ENCODE measurements around the gene SHISAL2A.

GRCh38 chr1:52635321-52636089 is 2.5 kb downstream of the SHISAL2A start:
- TF ChIP-seq CREB1 (IDR thresholded peaks at IDR 0.05; ENCODE audit: low read depth) (no peak), EP300 (IDR thresholded peaks at IDR 0.05; ENCODE audit: borderline replicate concordance) (no peak), ZBTB7A (IDR thresholded peaks at IDR 0.05; ENCODE audit: low read depth) (no peak), MAX (IDR thresholded peaks at IDR 0.05) (no peak), TCF12 (IDR thresholded peaks at IDR 0.05; ENCODE audit: low read depth) (no peak), CEBPB (IDR thresholded peaks at IDR 0.05) (no peak), REST (IDR thresholded peaks at IDR 0.05; ENCODE audit: low read depth) (no peak), EGR1 (IDR thresholded peaks at IDR 0.05) (no peak), USF1 (IDR thresholded peaks at IDR 0.05) (no peak), TEAD4 (IDR thresholded peaks at IDR 0.05) (no peak), YY1 (IDR thresholded peaks at IDR 0.05; ENCODE audit: low read depth) (no peak), TAF1 (IDR thresholded peaks at IDR 0.05; ENCODE audit: low read depth) (no peak), NFIC (IDR thresholded peaks at IDR 0.05) (no peak)
